ENCODE data around the gene PNPLA2.

DNA sequence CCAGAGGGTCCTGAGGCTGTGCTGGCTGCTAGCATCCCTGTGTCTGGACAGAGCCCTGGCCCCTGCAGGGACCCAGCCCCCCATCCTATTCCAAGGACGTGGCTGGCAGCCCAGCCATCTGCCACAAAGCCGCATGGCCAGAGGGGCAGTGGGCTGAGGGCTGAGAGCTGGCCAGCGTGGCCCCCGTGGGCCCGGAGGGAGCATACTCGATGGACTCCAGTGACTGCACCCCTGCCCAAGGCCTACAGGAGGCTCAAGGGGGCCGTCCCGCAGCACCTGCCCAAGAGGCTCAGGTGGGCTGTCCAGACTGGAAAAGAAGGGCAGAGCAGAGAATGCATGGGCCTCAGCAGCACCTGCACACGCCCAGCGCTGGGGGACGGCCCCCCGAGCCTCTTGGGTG is 37.1 kb downstream of the PNPLA2 start:
- no peak for TF ChIP-seq EZH2 (IDR thresholded peaks at IDR 0.05)
- TF ChIP-seq POLR2AphosphoS5 (IDR thresholded peaks at IDR 0.05; ENCODE audit: borderline replicate concordance, low read depth, low read length) = no peak
- no peak for TF ChIP-seq FOXP2 (optimal IDR thresholded peaks at IDR 0.05; ENCODE audit: control extremely low read depth, extremely low read length, insufficient read depth)
